Measurements from ENCODE around the gene NBL1. TPM values are rescaled to one million over a fixed set of nuclear protein-coding genes. Genes with fewer than 3 reads are reported as not detected.
A peak's percentile ranks its signal among the peaks of the same experiment; 100 is the strongest.

NBL1 gene
- total and polyA plus RNA-seq, 3 donors from 2014 or later = 44.3 to 141 (median 73.3) TPM

GRCh38 chr1:19648689-19649088 is 4.6 kb downstream of the NBL1 start:
- Histone ChIP-seq H3K4me3 (no peak overlapping the region), H3K4me1 (peaks cover 38% of the 10 kb centered on the region), H3K27ac (peak overlapping the region; percentile 76 to 93), H3K9me3 (no peaks in the 10 kb centered on the region), H3K27me3 (no peaks in the 10 kb centered on the region), H3K36me3 (ENCODE audit: low read depth, missing control alignments) (no peaks in the 10 kb centered on the region)
- intact Hi-C loops (cut with DNase I; ENCODE audit: low total_unique reads) = loop anchor here (10.0 kb wide), 1 partner anchor 164 kb away; the partner anchor contains the start of gene CAPZB
- TF ChIP-seq POLR2A (IDR thresholded peaks at IDR 0.05) = no peak
- TF ChIP-seq CTCF (IDR thresholded peaks at IDR 0.05) = peak in 1 of 3 experiments; percentile 10
- DNase-seq = peak; percentile 38
- WGBS, 2 donors = 67 to 75% methylated on average over 5 to 11 of the region's 11 CpGs

GRCh38 chr1:19650416-19651140 is 6.5 kb downstream of the NBL1 start:
- TF ChIP-seq CTCF (IDR thresholded peaks at IDR 0.05) (no peak), POLR2A (IDR thresholded peaks at IDR 0.05) (no peak)
- peak overlapping the region; percentile 47 to 65 for H3K27ac ChIP-seq
- WGBS, 2 donors = 22 to 30% methylated on average over 12 of the region's 12 CpGs
- no peaks in the 10 kb centered on the region for H3K27me3 ChIP-seq
- intact Hi-C loops (cut with DNase I; ENCODE audit: low total_unique reads) = no loop called here
- no peaks in the 10 kb centered on the region for H3K9me3 ChIP-seq
- peak; percentile 60 for DNase-seq
- H3K4me1 ChIP-seq = peaks cover 38% of the 10 kb centered on the region
- no peaks in the 10 kb centered on the region for H3K36me3 ChIP-seq (ENCODE audit: low read depth, missing control alignments)
- no peak overlapping the region for H3K4me3 ChIP-seq

- H3K9me3 ChIP-seq = no peaks in the 10 kb centered on the region
- H3K27me3 ChIP-seq = no peaks in the 10 kb centered on the region
- DNase-seq = peak; percentile 70
- intact Hi-C loops (cut with DNase I; ENCODE audit: low total_unique reads) = no loop called here
- no peak overlapping the region for H3K4me3 ChIP-seq
- H3K4me1 ChIP-seq = peaks cover 38% of the 10 kb centered on the region
- peak; percentile 29 to 62 (median 51) for TF ChIP-seq CTCF (IDR thresholded peaks at IDR 0.05)
- TF ChIP-seq POLR2A (IDR thresholded peaks at IDR 0.05) = no peak
- 23 to 42% methylated on average over 8 to 11 of the region's 11 CpGs for WGBS, 2 donors
- no peaks in the 10 kb centered on the region for H3K36me3 ChIP-seq (ENCODE audit: low read depth, missing control alignments)
- H3K27ac ChIP-seq = peak overlapping the region; percentile 29 to 65
These were observed 7.1 kb downstream of the NBL1 start for GRCh38 chr1:19651141-19651737.

- Histone ChIP-seq H3K9me3 (no peaks in the 10 kb centered on the region), H3K4me3 (no peak overlapping the region), H3K27ac (no peak overlapping the region), H3K27me3 (no peaks in the 10 kb centered on the region), H3K36me3 (ENCODE audit: low read depth, missing control alignments) (no peaks in the 10 kb centered on the region), H3K4me1 (peaks cover 30% of the 10 kb centered on the region)
- no peak for DNase-seq
- TF ChIP-seq POLR2A (IDR thresholded peaks at IDR 0.05) = no peak
- no peak for TF ChIP-seq CTCF (IDR thresholded peaks at IDR 0.05)
- WGBS, 2 donors = 87 to 88% methylated on average over 5 of the region's 5 CpGs
- intact Hi-C loops (cut with DNase I; ENCODE audit: low total_unique reads) = no loop called here
These were observed 10.3 kb downstream of the NBL1 start for GRCh38 chr1:19654386-19654785.
